ENCODE results near the gene USP43. TPM values are rescaled to one million over a fixed set of nuclear protein-coding genes. Genes with fewer than 3 reads are reported as not detected.

Gene USP43
- total and polyA plus RNA-seq, 8 donors = 2.9 to 6.2 (median 4.1) TPM

GRCh38 chr17:9772658-9773057, 127.3 kb downstream of the USP43 start:
- no peak for ATAC-seq
- no peak for TF ChIP-seq CTCF (IDR thresholded peaks at IDR 0.05)
- Histone ChIP-seq H3K27me3 (peaks cover 0 to 44% of the 10 kb centered on the region in 2 donors), H3K36me3 (no peaks in the 10 kb centered on the region), H3K9me3 (no peaks in the 10 kb centered on the region), H3K4me3 (no peak overlapping the region), H3K4me1 (no peaks in the 10 kb centered on the region), H3K27ac (no peak overlapping the region)
- intact Hi-C loops (cut with DNase I) = no loop called here
- peak in 1 of 4 donors; percentile 69 for DNase-seq

- intact Hi-C loops (cut with DNase I) = no loop called here
- ATAC-seq (no peak), DNase-seq (no peak)
- H3K36me3 ChIP-seq = no peaks in the 10 kb centered on the region
- H3K4me3 ChIP-seq = no peak overlapping the region
- H3K27me3 ChIP-seq = peaks cover 0 to 46% of the 10 kb centered on the region in 2 donors
- no peak for TF ChIP-seq CTCF (IDR thresholded peaks at IDR 0.05)
- no peak overlapping the region for H3K27ac ChIP-seq
- H3K4me1 ChIP-seq = no peaks in the 10 kb centered on the region
- no peaks in the 10 kb centered on the region for H3K9me3 ChIP-seq
Observed at GRCh38 chr17:9776911-9777310, 131.6 kb downstream of the USP43 start.

Other genes with a start within 250 kb of the USP43 start
- 10 to 100 TPM; 51.9 to 56.1 TPM for gene STX8, start 69.7 kb upstream of the USP43 start, total RNA-seq
- gene STX8, start 69.7 kb upstream of the USP43 start, polyA plus RNA-seq (ENCODE audit: insufficient read length in 6 of 6) = 10 to 100 TPM; 52.3 to 63.4 (median 58.5) TPM
- 1 to 10 TPM in 1 of 2 donors, not detected in 1; 6.4 TPM for gene CFAP52, start 68.9 kb upstream of the USP43 start, total RNA-seq
- gene CFAP52, start 68.9 kb upstream of the USP43 start, polyA plus RNA-seq (ENCODE audit: insufficient read length in 6 of 6) = 10 to 100 TPM in 1 of 6 donors, 1 to 10 TPM in 5; 1.6 to 10.8 (median 5.2) TPM
- not detected for gene DHRS7C, start 146.1 kb downstream of the USP43 start, total RNA-seq
- gene DHRS7C, start 146.1 kb downstream of the USP43 start, polyA plus RNA-seq (ENCODE audit: insufficient read length in 6 of 6) = under 1 TPM in 1 of 6 donors, not detected in 5; 0.13 TPM
- gene GSG1L2, start 176.6 kb downstream of the USP43 start, total RNA-seq = not detected
- not detected for gene GSG1L2, start 176.6 kb downstream of the USP43 start, polyA plus RNA-seq (ENCODE audit: insufficient read length in 6 of 6)
- gene GLP2R, start 180.4 kb downstream of the USP43 start, total RNA-seq = 1 to 10 TPM; 1.0 to 2.5 TPM
- gene GLP2R, start 180.4 kb downstream of the USP43 start, polyA plus RNA-seq (ENCODE audit: insufficient read length in 6 of 6) = 1 to 10 TPM in 5 of 6 donors, under 1 TPM in 1; 0.93 to 2.6 (median 2.2) TPM

Data from left lung (tissue), 10 donors.